Left ventricle myocardium inferior (tissue), 1 donor: ENCODE measurements around the gene ACTN1. TPM values are rescaled to one million over a fixed set of nuclear protein-coding genes. Genes with fewer than 3 reads are reported as not detected.
"Not testable (repeated sequence)": the region's sequence is repeated elsewhere in the genome, so short reads cannot be mapped to it uniquely, and the experiment has no call there.

Source experiments
- DNase-seq: peaks from one replicate; pipeline ENCODE4 v3.0.0-alpha.2; 2020
- H3K27ac ChIP-seq: fragments of 200-600 bp; replicated peaks from 2 replicates; pipeline ENCODE4 v1.8.0; 2021
- H3K27me3 ChIP-seq: fragments of 200-600 bp; 2 replicates; pipeline ENCODE4 v1.8.0; 2021; ENCODE audit warnings: low read depth
- H3K36me3 ChIP-seq: fragments of 200-600 bp; 2 replicates; pipeline ENCODE4 v1.8.0; 2021
- H3K4me1 ChIP-seq: fragments of 200-600 bp; 2 replicates; pipeline ENCODE4 v1.8.0; 2021
- H3K4me3 ChIP-seq: fragments of 200-600 bp; 2 replicates; pipeline ENCODE4 v1.8.0; 2021; ENCODE audit warnings: mild to moderate bottlenecking, moderate library complexity
- H3K9me3 ChIP-seq: fragments of 200-600 bp; replicated peaks from 2 replicates; pipeline ENCODE4 v1.8.0; 2021
- intact Hi-C: fragments of 100-400 bp; cut with micrococcal nuclease; formaldehyde crosslinking; loops from one replicate; pipeline ENCODE4 v1.11.0; 2022
- total RNA-seq: library from RNA; stranded (reverse); fragmentation: NEBNext Ultra II Directional; extraction: Animal tissue kit (Norgen Biotek cat#: 25700); gene quantifications from one replicate; pipeline ENCODE4 v1.2.1, GENCODE V29; 2021
- TF ChIP-seq, protein P1 (sequence below): fragments of 200-600 bp; IDR thresholded peaks from 2 replicates; pipeline ENCODE4 v1.8.0; 2021; ENCODE audit warnings: antibody characterized with exemption, mild to moderate bottlenecking, borderline replicate concordance
- donor health status: DM: no; HTN: yes; CAD: no; lungs with severe emphysema.

Gene ACTN1
- total RNA-seq, 1 donor from 2014 or later, result 75.4 TPM

DNA sequence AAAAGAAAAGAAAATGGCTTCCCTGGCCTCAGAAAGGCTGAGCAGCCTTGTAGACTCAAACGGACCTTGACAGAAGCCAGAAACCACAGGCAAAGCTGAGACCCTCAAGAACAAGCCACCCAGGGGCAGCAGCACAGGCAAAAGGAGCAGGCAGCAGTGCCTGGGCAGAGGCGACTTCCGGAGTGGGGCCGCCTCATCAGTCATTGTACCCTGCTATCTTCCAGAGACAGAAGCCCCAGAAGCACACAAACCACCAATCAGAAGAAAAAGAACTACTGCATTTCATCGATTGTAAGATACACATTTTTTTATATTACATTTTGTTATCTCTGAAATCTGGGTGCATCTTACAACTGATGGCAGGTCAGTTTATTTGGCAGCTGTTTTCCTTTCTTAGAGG, 128.0 kb downstream of the ACTN1 start:
- Histone ChIP-seq H3K27me3 (no peaks in the 10 kb centered on the region), H3K4me3 (no peak overlapping the region), H3K4me1 (no peaks in the 10 kb centered on the region), H3K9me3 (peaks cover 8% of the 10 kb centered on the region), H3K27ac (no peak overlapping the region), H3K36me3 (no peaks in the 10 kb centered on the region)
- intact Hi-C loops, result no loop called here
- DNase-seq, result no peak
- TF ChIP-seq, protein P1, sequence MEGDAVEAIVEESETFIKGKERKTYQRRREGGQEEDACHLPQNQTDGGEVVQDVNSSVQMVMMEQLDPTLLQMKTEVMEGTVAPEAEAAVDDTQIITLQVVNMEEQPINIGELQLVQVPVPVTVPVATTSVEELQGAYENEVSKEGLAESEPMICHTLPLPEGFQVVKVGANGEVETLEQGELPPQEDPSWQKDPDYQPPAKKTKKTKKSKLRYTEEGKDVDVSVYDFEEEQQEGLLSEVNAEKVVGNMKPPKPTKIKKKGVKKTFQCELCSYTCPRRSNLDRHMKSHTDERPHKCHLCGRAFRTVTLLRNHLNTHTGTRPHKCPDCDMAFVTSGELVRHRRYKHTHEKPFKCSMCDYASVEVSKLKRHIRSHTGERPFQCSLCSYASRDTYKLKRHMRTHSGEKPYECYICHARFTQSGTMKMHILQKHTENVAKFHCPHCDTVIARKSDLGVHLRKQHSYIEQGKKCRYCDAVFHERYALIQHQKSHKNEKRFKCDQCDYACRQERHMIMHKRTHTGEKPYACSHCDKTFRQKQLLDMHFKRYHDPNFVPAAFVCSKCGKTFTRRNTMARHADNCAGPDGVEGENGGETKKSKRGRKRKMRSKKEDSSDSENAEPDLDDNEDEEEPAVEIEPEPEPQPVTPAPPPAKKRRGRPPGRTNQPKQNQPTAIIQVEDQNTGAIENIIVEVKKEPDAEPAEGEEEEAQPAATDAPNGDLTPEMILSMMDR, result no peak

DNA sequence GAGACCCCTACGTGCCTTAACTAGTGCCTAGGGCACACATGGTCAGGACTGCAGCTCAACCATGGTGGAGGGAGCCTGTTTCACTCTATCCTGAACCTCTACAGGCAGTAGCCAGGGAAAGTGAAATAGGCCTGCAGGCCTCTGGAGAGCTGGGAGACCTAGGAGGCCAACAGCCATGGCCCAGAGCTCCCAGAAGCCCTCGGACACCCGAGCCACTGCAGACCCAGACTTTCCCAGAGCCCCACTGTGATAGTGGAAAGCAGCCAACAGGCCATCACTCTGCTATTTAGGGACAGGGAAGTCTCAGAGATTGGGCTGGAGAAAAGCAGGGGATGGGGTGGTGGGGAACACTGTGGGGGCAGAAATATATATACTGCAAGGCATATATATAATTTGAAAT, 129.7 kb downstream of the ACTN1 start:
- TF ChIP-seq, protein P1, result no peak
- no peak for DNase-seq
- intact Hi-C loops, result no loop called here

DNA sequence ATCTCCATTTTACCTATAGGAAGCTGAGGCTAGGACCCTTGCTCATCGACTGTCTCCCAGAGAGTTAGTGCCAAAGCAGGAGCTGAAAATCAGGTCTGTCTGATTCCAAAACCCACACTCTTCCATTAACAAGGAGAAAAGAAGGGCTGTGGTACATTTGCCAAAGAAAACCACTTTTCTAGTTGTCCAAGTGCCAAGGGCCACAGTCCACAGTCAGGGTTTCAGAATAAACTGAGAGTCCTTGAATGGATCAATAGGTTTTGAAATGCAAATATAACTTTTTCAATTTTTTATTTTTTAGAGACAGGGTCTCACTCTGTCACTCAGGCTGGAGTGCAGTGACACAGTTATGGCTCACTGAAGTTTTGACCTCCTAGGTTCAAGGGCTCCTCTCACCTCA, 130.8 kb downstream of the ACTN1 start:
- intact Hi-C loops, result no loop called here
- H3K9me3 ChIP-seq, result peaks cover 8% of the 10 kb centered on the region
- H3K4me3 ChIP-seq, result no peak overlapping the region
- no peaks in the 10 kb centered on the region for H3K36me3 ChIP-seq
- no peak for DNase-seq
- H3K27ac ChIP-seq, result no peak overlapping the region
- H3K4me1 ChIP-seq, result peaks cover 5% of the 10 kb centered on the region
- H3K27me3 ChIP-seq, result peaks cover 5% of the 10 kb centered on the region
- TF ChIP-seq, protein P1, result no peak

More for the DNA sequence above, 129.7 kb downstream of the ACTN1 start:
- H3K4me1 ChIP-seq, result no peaks in the 10 kb centered on the region
- no peak overlapping the region for H3K27ac ChIP-seq
- H3K36me3 ChIP-seq, result no peaks in the 10 kb centered on the region
- H3K4me3 ChIP-seq, result no peak overlapping the region
- H3K9me3 ChIP-seq, result peaks cover 8% of the 10 kb centered on the region
- no peaks in the 10 kb centered on the region for H3K27me3 ChIP-seq

DNA sequence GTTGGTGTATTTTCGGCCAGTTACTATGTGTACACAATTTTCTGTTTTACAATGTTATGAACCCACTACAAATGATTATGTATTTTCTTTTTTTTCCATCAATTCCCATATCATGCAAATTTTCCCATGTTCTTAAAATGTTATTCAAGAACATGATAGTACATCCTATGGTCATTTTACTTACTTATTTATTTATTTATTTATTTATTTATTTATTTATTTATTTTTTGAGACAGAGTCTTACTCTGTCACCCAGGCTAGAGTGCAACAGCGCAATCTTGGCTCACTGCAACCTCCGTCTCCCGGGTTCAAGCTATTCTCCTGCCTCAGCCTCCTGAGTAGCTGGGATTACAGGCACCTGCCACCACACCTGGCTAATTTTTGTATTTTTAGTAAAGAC, 131.5 kb downstream of the ACTN1 start:
- H3K27me3 ChIP-seq, H3K36me3 ChIP-seq, H3K9me3 ChIP-seq, DNase-seq, H3K27ac ChIP-seq, intact Hi-C loops, H3K4me3 ChIP-seq, H3K4me1 ChIP-seq: not testable (repeated sequence)

DNA sequence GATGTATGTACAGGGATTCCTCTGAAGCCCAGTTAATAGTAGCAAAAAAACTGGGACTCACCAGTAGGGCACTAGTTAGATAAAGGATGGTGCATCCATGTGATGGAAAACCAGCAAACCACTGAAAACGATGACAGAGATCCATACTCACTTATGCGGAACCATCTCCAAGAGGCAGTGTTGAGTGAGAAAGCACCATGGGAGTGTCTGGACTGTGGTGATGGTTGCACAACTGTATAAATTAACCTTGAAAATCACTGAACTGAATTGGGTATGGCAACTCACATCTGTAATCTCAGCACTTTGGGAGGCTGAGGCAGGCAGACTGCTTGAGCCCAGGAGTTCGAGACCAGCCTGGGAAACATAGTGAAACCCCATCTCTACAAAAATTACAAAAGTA, 132.6 kb downstream of the ACTN1 start:
- H3K4me1 ChIP-seq, result peaks cover 5% of the 10 kb centered on the region
- no peaks in the 10 kb centered on the region for H3K36me3 ChIP-seq
- peaks cover 8% of the 10 kb centered on the region for H3K27me3 ChIP-seq
- TF ChIP-seq, protein P1, result no peak
- no peak overlapping the region for H3K27ac ChIP-seq
- no peak for DNase-seq
- intact Hi-C loops, result no loop called here
- no peak overlapping the region for H3K4me3 ChIP-seq
- no peaks in the 10 kb centered on the region for H3K9me3 ChIP-seq

DNA sequence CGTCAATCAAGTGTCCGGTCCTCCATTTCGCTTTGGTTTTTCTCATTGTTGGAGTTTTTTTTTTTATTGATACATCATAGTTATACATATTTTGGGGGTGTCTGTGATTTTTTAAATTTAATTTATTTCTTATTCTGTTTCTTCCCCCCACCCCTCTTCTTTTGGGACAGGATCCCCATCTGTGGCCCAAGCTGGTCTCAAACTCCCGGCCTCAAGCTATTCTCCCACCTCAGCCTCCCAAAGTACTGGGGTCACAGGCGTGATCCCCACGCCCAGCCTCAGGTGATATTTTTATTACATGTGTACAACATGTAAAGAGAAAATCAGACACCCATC, 134.9 kb downstream of the ACTN1 start:
- no peak overlapping the region for H3K27ac ChIP-seq
- no peaks in the 10 kb centered on the region for H3K9me3 ChIP-seq
- TF ChIP-seq, protein P1, result no peak
- DNase-seq, result no peak
- H3K27me3 ChIP-seq, result peaks cover 8% of the 10 kb centered on the region
- H3K4me3 ChIP-seq, result no peak overlapping the region
- intact Hi-C loops, result no loop called here
- H3K36me3 ChIP-seq, result no peaks in the 10 kb centered on the region
- H3K4me1 ChIP-seq, result peaks cover 5% of the 10 kb centered on the region
